HG02588 (cell line): ENCODE measurements around the gene SYNDIG1L.

ENCODE experiments used
- ATAC-seq: cut with Tn5 transposase; IDR thresholded peaks from one replicate; pipeline ENCODE4 v1.9.1; 2021; ENCODE audit warnings: mild to moderate bottlenecking, moderate library complexity; ENCODE audit not compliant: unreplicated experiment

The SYNDIG1L gene

DNA sequence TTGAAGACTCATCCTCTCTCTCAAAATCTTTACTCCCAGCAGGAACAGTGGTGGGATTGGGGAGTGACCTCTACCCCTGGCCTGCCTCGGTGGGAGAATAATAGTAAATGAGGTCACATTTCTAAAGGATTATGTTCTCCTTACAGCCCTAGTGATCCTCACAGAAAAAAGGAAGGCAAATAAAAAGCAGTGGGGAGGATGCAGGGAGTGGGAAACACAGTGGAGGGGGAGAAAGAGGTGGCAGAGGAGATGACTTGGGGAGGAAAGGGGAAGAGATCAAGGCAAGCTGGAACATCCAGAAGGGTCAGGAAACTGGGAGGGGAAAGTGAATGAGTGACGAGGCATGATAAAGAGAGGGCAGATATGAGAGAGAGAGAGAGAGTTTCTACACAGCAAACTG is 8.3 kb upstream of the SYNDIG1L start:
- no peak for ATAC-seq

GRCh38 chr14:74429991-74430390 is 4.0 kb upstream of the SYNDIG1L start:
- ATAC-seq: no peak

DNA sequence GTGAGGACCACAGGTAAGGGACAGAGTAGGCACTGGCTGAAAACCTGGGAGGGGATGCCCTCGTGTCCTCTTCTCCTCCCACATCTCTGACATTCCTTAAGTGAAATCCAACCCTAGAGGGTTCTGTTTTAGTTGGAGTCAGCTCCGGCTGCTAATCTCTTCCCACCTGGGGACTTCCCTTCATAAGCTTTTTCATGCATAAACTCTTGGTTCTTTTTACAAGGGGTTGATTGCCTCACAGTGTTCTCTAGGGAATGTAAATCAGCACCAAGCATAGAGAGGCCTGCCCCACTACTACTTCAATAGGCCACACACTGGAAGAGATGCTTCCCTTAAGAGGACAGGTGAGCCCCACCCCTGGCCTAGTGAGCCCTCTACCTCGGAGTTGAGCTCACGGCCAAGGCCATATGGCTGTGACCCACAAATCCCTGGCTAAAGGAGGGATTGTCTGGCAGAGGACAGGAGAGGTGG is 3.2 kb upstream of the SYNDIG1L start:
- no peak for ATAC-seq

- ATAC-seq: no peak
These were observed 1.6 kb upstream of the SYNDIG1L start for GRCh38 chr14:74427651-74428050.

- no peak for ATAC-seq
These were observed 347 bp downstream of the SYNDIG1L start for GRCh38 chr14:74425525-74426201.

GRCh38 chr14:74424606-74425005 is 1.4 kb downstream of the SYNDIG1L start:
- no peak for ATAC-seq

- ATAC-seq: no peak
These were observed 2.8 kb downstream of the SYNDIG1L start for GRCh38 chr14:74423246-74423645.

GRCh38 chr14:74421981-74422380 is 4.0 kb downstream of the SYNDIG1L start:
- no peak for ATAC-seq

GRCh38 chr14:74419086-74419485 is 6.9 kb downstream of the SYNDIG1L start:
- no peak for ATAC-seq

DNA sequence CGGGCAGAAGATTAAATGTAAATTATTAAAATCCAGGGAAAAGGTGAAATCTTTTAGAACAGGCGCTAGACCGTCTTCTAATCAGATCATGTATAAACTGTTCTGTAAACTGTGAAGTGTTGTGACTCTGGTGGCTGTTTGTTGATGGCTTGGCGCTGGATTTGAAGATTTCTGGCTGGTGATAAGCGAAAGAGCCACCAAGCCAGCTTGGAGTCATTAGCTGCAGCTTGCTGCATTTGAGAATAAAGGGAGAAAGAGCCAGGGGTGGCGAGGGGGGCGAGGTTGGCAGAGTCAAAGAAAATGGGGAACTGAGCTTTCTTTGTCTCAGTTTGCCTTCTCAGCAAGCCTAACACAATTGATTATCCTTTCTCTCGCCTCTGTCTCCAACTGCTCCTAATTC is 8.0 kb downstream of the SYNDIG1L start:
- ATAC-seq: no peak

- ATAC-seq: no peak
These were observed 8.4 kb downstream of the SYNDIG1L start for GRCh38 chr14:74417611-74418010.

GRCh38 chr14:74417201-74417600 is 8.8 kb downstream of the SYNDIG1L start:
- ATAC-seq: no peak

- ATAC-seq: no peak
These were observed 10.9 kb downstream of the SYNDIG1L start for GRCh38 chr14:74415115-74415437.

DNA sequence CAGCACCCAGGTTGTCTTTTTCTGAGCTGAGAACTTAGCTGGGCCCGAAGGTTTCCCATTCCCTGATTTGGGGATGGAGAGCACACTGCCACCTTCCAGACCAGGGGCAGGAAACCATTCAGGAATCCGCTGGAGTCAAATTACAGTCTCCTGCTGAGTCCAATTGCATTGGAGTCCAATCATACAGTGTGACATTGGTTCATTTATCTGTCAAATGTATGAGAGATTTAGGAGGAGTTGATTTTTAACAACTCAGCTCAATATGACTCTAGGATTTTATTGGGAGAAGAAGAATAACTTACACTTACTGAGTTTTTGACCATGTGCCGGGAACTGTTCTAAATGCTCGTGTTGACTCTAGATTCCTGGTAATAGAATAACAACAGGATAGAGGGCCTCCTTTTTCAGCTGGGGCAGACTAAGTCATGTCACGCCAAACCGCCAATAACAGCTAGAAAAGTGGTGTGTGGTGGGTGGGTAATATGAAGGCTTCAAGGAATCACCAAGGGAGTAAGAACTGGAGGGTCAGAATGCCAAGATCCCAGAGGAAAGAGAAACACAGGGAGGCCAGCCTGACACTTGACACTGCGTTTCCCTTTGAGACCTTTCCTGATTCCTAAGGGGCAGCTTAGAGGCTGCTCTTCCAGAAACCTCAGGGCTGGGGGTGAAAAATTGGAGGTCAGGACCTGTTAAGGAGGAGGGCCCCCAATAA is 11.5 kb downstream of the SYNDIG1L start:
- ATAC-seq: no peak

- ATAC-seq: no peak
These were observed 12.4 kb downstream of the SYNDIG1L start for GRCh38 chr14:74413627-74414026.

DNA sequence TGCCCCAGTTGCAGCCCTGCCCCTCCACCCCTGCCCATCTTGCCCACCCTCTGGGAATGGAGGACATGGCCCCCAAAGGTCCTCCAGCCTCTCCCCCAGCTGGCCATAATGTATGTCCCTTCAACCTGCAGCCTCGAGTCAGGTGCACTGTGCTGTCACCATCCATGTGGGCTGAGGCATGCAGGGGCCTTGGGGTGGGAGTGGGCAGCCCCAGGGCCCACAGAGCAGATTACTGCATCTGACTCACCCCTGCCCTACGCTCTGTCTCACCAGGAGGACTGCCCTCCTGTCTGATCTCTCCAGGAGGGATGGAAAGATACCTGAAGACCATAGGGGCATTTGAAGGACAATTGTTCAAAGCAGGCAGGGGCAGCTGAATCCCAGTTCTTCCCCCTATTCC is 13.3 kb downstream of the SYNDIG1L start:
- no peak for ATAC-seq

DNA sequence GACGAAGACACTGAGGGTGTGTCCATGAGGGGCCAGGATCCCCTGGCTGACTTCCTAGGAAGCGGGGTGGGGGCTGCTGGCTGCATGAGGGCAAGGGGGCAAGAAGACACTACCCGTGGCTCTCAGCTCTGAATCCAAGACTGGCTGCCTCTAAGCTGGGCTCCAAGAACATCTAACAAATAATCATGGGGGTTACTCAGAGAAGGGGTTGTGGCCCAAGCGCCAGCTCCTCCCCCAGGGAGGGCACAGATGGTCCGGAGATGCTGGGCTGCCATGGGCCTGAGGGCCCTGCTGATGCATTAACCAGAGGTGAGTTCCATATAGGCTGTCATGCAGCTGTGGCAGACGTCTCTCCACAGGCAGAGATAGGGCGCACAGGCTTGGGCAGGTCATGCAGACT is 14.3 kb downstream of the SYNDIG1L start:
- no peak for ATAC-seq

DNA sequence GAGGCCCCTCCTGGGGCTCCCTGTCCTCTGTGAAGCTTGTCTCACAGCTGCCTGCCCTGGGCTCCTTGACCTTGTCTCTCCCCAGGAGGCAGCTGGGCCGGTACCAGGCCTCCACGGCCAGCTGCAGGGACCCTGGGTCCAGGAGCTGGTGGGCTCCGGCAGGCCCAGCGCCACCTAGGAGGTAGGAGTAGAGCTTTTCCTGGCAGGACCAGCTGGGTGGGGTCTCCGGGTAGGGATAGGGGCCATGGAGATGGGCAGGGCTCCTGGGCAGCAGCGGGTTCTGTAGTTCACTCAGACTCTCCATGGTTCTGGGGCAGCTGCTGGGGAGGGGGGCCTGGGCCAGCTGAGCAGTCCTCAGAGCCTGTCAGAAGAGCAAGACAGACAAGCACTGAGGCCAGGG is 16.6 kb downstream of the SYNDIG1L start:
- no peak for ATAC-seq

GRCh38 chr14:74408870-74409269 is 17.1 kb downstream of the SYNDIG1L start:
- ATAC-seq: no peak

- ATAC-seq: no peak
These were observed 18.2 kb downstream of the SYNDIG1L start for GRCh38 chr14:74407801-74408154.

- no peak for ATAC-seq
These were observed 18.8 kb downstream of the SYNDIG1L start for GRCh38 chr14:74407021-74407800.

- ATAC-seq: no peak
These were observed 20.3 kb downstream of the SYNDIG1L start for GRCh38 chr14:74405663-74406062.
